IMR-90 (cell line): ENCODE measurements around the gene DPYD. TPM values are rescaled to one million over a fixed set of nuclear protein-coding genes. Genes with fewer than 3 reads are reported as not detected.

ENCODE experiments used
- ATAC-seq: fragments of 200-7000 bp; cut with Tn5 transposase; 2 replicates; pipeline ENCODE4 v1.9.1; 2020; ENCODE audit warnings: low read depth, mild to moderate bottlenecking, moderate library complexity
- BruUV-seq: library from RNA; stranded (reverse); fragments of 400-500 nt; replicated peaks from 2 replicates; lab custom pipeline; 2021; lab: Mats Ljungman, UMichigan
- CTCF ChIA-PET: fragments of 300-600 bp; formaldehyde crosslinking; extraction: SDS; loops from one replicate; lab custom pipeline; 2021; ENCODE audit warnings: antibody characterized with exemption; lab: Yijun Ruan, JAX
- POLR2A ChIA-PET: fragments of 300-600 bp; sonication (Branson Sonifier 250); formaldehyde crosslinking; loops from one replicate; lab custom pipeline; 2022; ENCODE audit warnings: antibody characterized with exemption; ENCODE audit not compliant: unreplicated experiment; lab: Charles Lee
- DNase-seq: peaks from one replicate; pipeline ENCODE4 v3.0.0; 2013
- H2AFZ ChIP-seq: replicated peaks from 2 replicates; pipeline ENCODE3; 2013; ENCODE audit warnings: low read length, mild to moderate bottlenecking; ENCODE audit not compliant: poor library complexity
- H2AK5ac ChIP-seq: 2 replicates; pipeline ENCODE4 v1.6.1; 2013; ENCODE audit warnings: low read depth, low read length, inconsistent platforms
- H2AK9ac ChIP-seq: replicated peaks from 2 replicates; pipeline ENCODE3; 2013; ENCODE audit warnings: mild to moderate bottlenecking, low read depth, low read length, moderate library complexity; ENCODE audit not compliant: poor library complexity
- H2BK120ac ChIP-seq: 2 replicates; pipeline ENCODE4 v1.6.1; 2013; ENCODE audit warnings: low read depth, low read length, inconsistent platforms
- H2BK15ac ChIP-seq: 3 replicates; pipeline ENCODE4 v1.6.1; 2013; ENCODE audit warnings: low read depth, low read length, inconsistent platforms
- H2BK20ac ChIP-seq: 2 replicates; pipeline ENCODE4 v1.6.1; 2013; ENCODE audit warnings: low read depth, mild to moderate bottlenecking, inconsistent platforms, low read length, moderate library complexity
- H2BK5ac ChIP-seq: 2 replicates; pipeline ENCODE4 v1.6.1; 2013; ENCODE audit warnings: mild to moderate bottlenecking, low read depth, low read length, inconsistent platforms; ENCODE audit not compliant: poor library complexity, severe bottlenecking
- H3K14ac ChIP-seq: replicated peaks from 2 replicates; pipeline ENCODE4 v1.6.1; 2013; ENCODE audit warnings: low read depth, low read length, inconsistent platforms
- H3K18ac ChIP-seq: 2 replicates; pipeline ENCODE4 v1.6.1; 2013; ENCODE audit warnings: low read depth, low read length, control low read depth
- H3K23ac ChIP-seq: 2 replicates; pipeline ENCODE4 v1.6.1; 2013; ENCODE audit warnings: low read depth, low read length, inconsistent platforms
- H3K27ac ChIP-seq: 2 replicates; pipeline ENCODE4 v1.5.1; 2013; ENCODE audit warnings: mild to moderate bottlenecking, control low read depth, low read length; ENCODE audit not compliant: insufficient read depth
- H3K27me3 ChIP-seq: 2 replicates; pipeline ENCODE4 v1.6.1; 2013; ENCODE audit warnings: low read length; ENCODE audit not compliant: control insufficient read depth, insufficient read depth
- H3K36me3 ChIP-seq: 2 replicates; pipeline ENCODE4 v1.6.1; 2013; ENCODE audit warnings: low read length, mixed read lengths; ENCODE audit not compliant: control insufficient read depth, insufficient read depth
- H3K4ac ChIP-seq: 2 replicates; pipeline ENCODE4 v1.6.1; 2013; ENCODE audit warnings: low read depth, low read length, inconsistent platforms
- H3K4me1 ChIP-seq: 2 replicates; pipeline ENCODE4 v1.6.1; 2013; ENCODE audit warnings: low read length, mixed read lengths; ENCODE audit not compliant: control insufficient read depth, insufficient read depth
- H3K4me2 ChIP-seq: 2 replicates; pipeline ENCODE4 v1.6.1; 2013; ENCODE audit warnings: low read depth, mild to moderate bottlenecking, control low read depth, low read length, moderate library complexity
- H3K4me3 ChIP-seq: 2 replicates; pipeline ENCODE4 v1.5.1; 2013; ENCODE audit warnings: low read depth, mild to moderate bottlenecking, control low read depth, low read length, moderate library complexity; ENCODE audit not compliant: insufficient read depth
- H3K56ac ChIP-seq: 2 replicates; pipeline ENCODE4 v1.6.1; 2013; ENCODE audit warnings: low read length, inconsistent platforms; ENCODE audit not compliant: insufficient read depth; ENCODE audit errors: extremely low read depth
- H3K79me1 ChIP-seq, 2 experiments: 2 replicates each; pipeline ENCODE4 v1.6.1; 2013; ENCODE audit warnings: low read length in 2 of 2, inconsistent platforms in 1 of 2, low read depth in 1 of 2
- H3K9ac ChIP-seq: 2 replicates; pipeline ENCODE4 v1.6.1; 2013; ENCODE audit warnings: low read depth, low read length, control low read depth
- H3K9me1 ChIP-seq: 2 replicates; pipeline ENCODE4 v1.6.1; 2013; ENCODE audit warnings: low read length, inconsistent platforms; ENCODE audit not compliant: insufficient read depth
- H3K9me3 ChIP-seq: 2 replicates; pipeline ENCODE4 v1.6.1; 2013; ENCODE audit warnings: low read length; ENCODE audit not compliant: control insufficient read depth, insufficient read depth
- H4K20me1 ChIP-seq: 2 replicates; pipeline ENCODE4 v1.6.1; 2013; ENCODE audit warnings: low read length, inconsistent platforms; ENCODE audit not compliant: insufficient read depth
- H4K5ac ChIP-seq: 2 replicates; pipeline ENCODE4 v1.6.1; 2013; ENCODE audit warnings: mild to moderate bottlenecking, low read depth, low read length, control low read depth
- H4K8ac ChIP-seq, 2 experiments: 2 replicates each; pipeline ENCODE4 v1.6.1; 2013; ENCODE audit warnings: low read depth in 2 of 2, low read length in 2 of 2, control low read depth in 1 of 2, inconsistent platforms in 1 of 2
- H4K91ac ChIP-seq: 2 replicates; pipeline ENCODE4 v1.6.1; 2013; ENCODE audit warnings: low read depth, low read length, inconsistent platforms; ENCODE audit not compliant: insufficient read depth
- CHD1 ChIP-seq: IDR thresholded peaks from 2 replicates; pipeline ENCODE4 v1.6.1; 2012; ENCODE audit warnings: low read depth, low read length, improper control_type of control experiment
- POLR2A ChIP-seq: IDR thresholded peaks from 2 replicates; pipeline ENCODE4 v1.6.1; 2012; ENCODE audit warnings: mild to moderate bottlenecking, low read depth, low read length
- RAD21 ChIP-seq: IDR thresholded peaks from 2 replicates; pipeline ENCODE4 v1.6.1; 2012; ENCODE audit warnings: low read length, improper control_type of control experiment
- RCOR1 ChIP-seq: IDR thresholded peaks from 2 replicates; pipeline ENCODE4 v1.6.1; 2012; ENCODE audit warnings: mild to moderate bottlenecking, low read length, improper control_type of control experiment; ENCODE audit not compliant: insufficient replicate concordance
- SMC3 ChIP-seq: fragments of 150-350 bp; IDR thresholded peaks from 2 replicates; pipeline ENCODE4 v1.6.1; 2016; ENCODE audit warnings: low read depth, mild to moderate bottlenecking, antibody characterized with exemption, low read length, moderate library complexity
- dilution Hi-C: fragments of 300-500 bp; cut with HindIII; formaldehyde crosslinking; loops from one replicate; pipeline ENCODE4 v1.14.3; 2018; ENCODE audit warnings: low sequenced_read_pairs; ENCODE audit not compliant: unreplicated experiment
- in situ Hi-C: fragments of 300-500 bp; cut with MboI; formaldehyde crosslinking; loops from 3 replicates; pipeline ENCODE4 v1.14.3; 2019; ENCODE audit warnings: low sequenced_read_pairs, inconsistent platforms, mixed read lengths
- intact Hi-C: fragments of 100-400 bp; cut with micrococcal nuclease; formaldehyde crosslinking; loops from 2 replicates; pipeline ENCODE4 v1.10.0; 2022
- polyA plus RNA-seq, 3 experiments: library from polyadenylated mRNA; depleted of rRNA; stranded (reverse); fragments of >200 nt; gene quantifications; 2 replicates each; pipeline ENCODE4 v1.2.3, GENCODE V29; 2012; ENCODE audit warnings: low replicate concordance in 1 of 3
- total RNA-seq: library from RNA; depleted of rRNA; stranded (reverse); fragments of >200 nt; gene quantifications from 2 replicates; pipeline ENCODE4 v1.2.3, GENCODE V29; 2012

The DPYD gene
- total and polyA plus RNA-seq, 2 of the 4 experiments (the other 2 are of a cell fraction): 9.3 to 47.3 TPM

- intact Hi-C loops: no loop called here
- CTCF ChIA-PET: no interaction called here
Measured at GRCh38 chr1:97066860-97067259, 854.0 kb downstream of the DPYD start.

More at GRCh38 chr1:97066860-97067259, 854.0 kb downstream of the DPYD start:
- H2AK5ac ChIP-seq: no peak overlapping the region
- H4K91ac ChIP-seq: no peak overlapping the region
- DNase-seq (no peak), ATAC-seq (no peak)
- no peak overlapping the region for H2AFZ ChIP-seq
- H3K4me3 ChIP-seq: no peak overlapping the region
- H2AK9ac ChIP-seq: no peak overlapping the region
- H4K20me1 ChIP-seq: no peaks in the 10 kb centered on the region
- H3K18ac ChIP-seq: no peak overlapping the region
- H3K79me1 ChIP-seq: no peaks in the 10 kb centered on the region
- POLR2A ChIA-PET: no interaction called here
- H3K9ac ChIP-seq: no peak overlapping the region
- H2BK15ac ChIP-seq: no peak overlapping the region
- H3K23ac ChIP-seq: no peak overlapping the region
- H3K9me1 ChIP-seq: no peaks in the 10 kb centered on the region
- no peak overlapping the region for H3K4ac ChIP-seq
- H3K27me3 ChIP-seq: no peaks in the 10 kb centered on the region
- H3K56ac ChIP-seq: no peak overlapping the region
- H2BK5ac ChIP-seq: no peak overlapping the region
- no peaks in the 10 kb centered on the region for H3K9me3 ChIP-seq
- BruUV-seq: no TSS peak
- H3K27ac ChIP-seq: no peak overlapping the region
- H3K14ac ChIP-seq: no peak overlapping the region
- H4K5ac ChIP-seq: no peak overlapping the region
- no peaks in the 10 kb centered on the region; the same call in 1 of the 2 replicates for H3K4me1 ChIP-seq
- no peak overlapping the region for H4K8ac ChIP-seq
- no peak overlapping the region for H2BK20ac ChIP-seq
- dilution Hi-C loops: no loop called here
- H3K4me2 ChIP-seq: no peak overlapping the region
- TF ChIP-seq RAD21 (no peak), CHD1 (no peak), POLR2A (no peak), SMC3 (no peak), RCOR1 (no peak)
- H2BK120ac ChIP-seq: no peak overlapping the region
- in situ Hi-C loops: no loop called here
- H3K36me3 ChIP-seq: no peaks in the 10 kb centered on the region
